ENCODE measurements around the gene PTPN21. TPM values are rescaled to one million over a fixed set of nuclear protein-coding genes. Genes with fewer than 3 reads are reported as not detected.
A peak's percentile ranks its signal among the peaks of the same experiment; 100 is the strongest.

The PTPN21 gene
- total RNA-seq, 2 donors from 2014 or later = not detected

- peak overlapping the region; percentile 91 for H3K27ac Mint-ChIP-seq
- peak overlapping the region; percentile 90 for H3K4me3 Mint-ChIP-seq
- ATAC-seq (replicated peaks) = no peak
- no peaks in the 10 kb centered on the region for H3K9me3 Mint-ChIP-seq
- H3K27me3 Mint-ChIP-seq = no peaks in the 10 kb centered on the region
- H3K4me1 Mint-ChIP-seq = peaks cover 17% of the 10 kb centered on the region
- H3K36me3 Mint-ChIP-seq (ENCODE audit: low read depth) = peaks cover 31% of the 10 kb centered on the region
Measured at GRCh38 chr14:88563845-88564244, 9.0 kb upstream of the PTPN21 start.

- H3K4me3 Mint-ChIP-seq = peak within 1 kb of the TSS; percentile 90
- H3K27me3 Mint-ChIP-seq = no peaks in the 10 kb centered on the region
- H3K4me1 Mint-ChIP-seq = peaks cover 17% of the 10 kb centered on the region
- H3K9me3 Mint-ChIP-seq = no peaks in the 10 kb centered on the region
- peak within 1 kb of the TSS; percentile 91 for H3K27ac Mint-ChIP-seq
- H3K36me3 Mint-ChIP-seq (ENCODE audit: low read depth) = peaks cover 23% of the 10 kb centered on the region
- peak; percentile 95 for ATAC-seq (replicated peaks)
Measured at GRCh38 chr14:88562831-88563686, 8.3 kb upstream of the PTPN21 start, which contains the start of gene ZC3H14. TSS of gene ZC3H14 (plus strand) at chr14:88563037. CDS start at chr14:88563134, 97 bp downstream.

GRCh38 chr14:88562532-88562830, 7.7 kb upstream of the PTPN21 start:
- no peak for ATAC-seq (replicated peaks)
- peaks cover 17% of the 10 kb centered on the region for H3K4me1 Mint-ChIP-seq
- peak overlapping the region; percentile 90 for H3K4me3 Mint-ChIP-seq
- H3K27me3 Mint-ChIP-seq = no peaks in the 10 kb centered on the region
- peaks cover 17% of the 10 kb centered on the region for H3K36me3 Mint-ChIP-seq (ENCODE audit: low read depth)
- no peaks in the 10 kb centered on the region for H3K9me3 Mint-ChIP-seq
- peak overlapping the region; percentile 91 for H3K27ac Mint-ChIP-seq

- peaks cover 14% of the 10 kb centered on the region for H3K36me3 Mint-ChIP-seq (ENCODE audit: low read depth)
- peaks cover 26% of the 10 kb centered on the region for H3K4me1 Mint-ChIP-seq
Measured at GRCh38 chr14:88559852-88560251, 5.0 kb upstream of the PTPN21 start.

GRCh38 chr14:88556581-88556980, 1.8 kb upstream of the PTPN21 start:
- H3K4me3 Mint-ChIP-seq = no peak overlapping the region

More at GRCh38 chr14:88559852-88560251, 5.0 kb upstream of the PTPN21 start:
- Mint-ChIP-seq H3K27ac (no peak overlapping the region), H3K4me3 (no peak overlapping the region), H3K9me3 (no peaks in the 10 kb centered on the region), H3K27me3 (peaks cover 15% of the 10 kb centered on the region)
- ATAC-seq (replicated peaks) = no peak

GRCh38 chr14:88553886-88554456, 836 bp downstream of the PTPN21 start:
- Mint-ChIP-seq H3K27me3 (peaks cover 39% of the 10 kb centered on the region), H3K4me1 (peaks cover 16% of the 10 kb centered on the region)

More at GRCh38 chr14:88556581-88556980, 1.8 kb upstream of the PTPN21 start:
- H3K36me3 Mint-ChIP-seq (ENCODE audit: low read depth) = peaks cover 6% of the 10 kb centered on the region
- peaks cover 16% of the 10 kb centered on the region for H3K4me1 Mint-ChIP-seq
- ATAC-seq (replicated peaks) = no peak
- peaks cover 39% of the 10 kb centered on the region for H3K27me3 Mint-ChIP-seq
- H3K9me3 Mint-ChIP-seq = no peaks in the 10 kb centered on the region
- H3K27ac Mint-ChIP-seq = no peak overlapping the region

GRCh38 chr14:88552876-88553275, 1.9 kb downstream of the PTPN21 start:
- no peak overlapping the region for H3K4me3 Mint-ChIP-seq
- no peak for ATAC-seq (replicated peaks)
- no peak overlapping the region for H3K27ac Mint-ChIP-seq
- H3K4me1 Mint-ChIP-seq = peaks cover 16% of the 10 kb centered on the region
- H3K36me3 Mint-ChIP-seq (ENCODE audit: low read depth) = peaks cover 6% of the 10 kb centered on the region
- H3K27me3 Mint-ChIP-seq = peaks cover 39% of the 10 kb centered on the region
- H3K9me3 Mint-ChIP-seq = no peaks in the 10 kb centered on the region

More at GRCh38 chr14:88553886-88554456, 836 bp downstream of the PTPN21 start:
- Mint-ChIP-seq H3K9me3 (no peaks in the 10 kb centered on the region), H3K4me3 (peak overlapping the region; percentile 67), H3K27ac (no peak overlapping the region), H3K36me3 (ENCODE audit: low read depth) (peaks cover 6% of the 10 kb centered on the region)
- ATAC-seq (replicated peaks) = no peak

GRCh38 chr14:88551980-88552431, 2.8 kb downstream of the PTPN21 start:
- Mint-ChIP-seq H3K27ac (no peak overlapping the region), H3K9me3 (no peaks in the 10 kb centered on the region), H3K36me3 (ENCODE audit: low read depth) (peaks cover 6% of the 10 kb centered on the region), H3K4me1 (peaks cover 16% of the 10 kb centered on the region), H3K27me3 (peaks cover 39% of the 10 kb centered on the region), H3K4me3 (peak overlapping the region; percentile 42)
- ATAC-seq (replicated peaks) = no peak

GRCh38 chr14:88551094-88551870, 3.5 kb downstream of the PTPN21 start:
- Mint-ChIP-seq H3K9me3 (no peaks in the 10 kb centered on the region), H3K36me3 (ENCODE audit: low read depth) (peaks cover 6% of the 10 kb centered on the region), H3K27ac (no peak overlapping the region), H3K4me3 (peak overlapping the region; percentile 42), H3K27me3 (peaks cover 35% of the 10 kb centered on the region), H3K4me1 (peaks cover 11% of the 10 kb centered on the region)
- peak; percentile 32 for ATAC-seq (replicated peaks)

- no peak overlapping the region for H3K27ac Mint-ChIP-seq
- ATAC-seq (replicated peaks) = no peak
- peaks cover 6% of the 10 kb centered on the region for H3K36me3 Mint-ChIP-seq (ENCODE audit: low read depth)
- H3K27me3 Mint-ChIP-seq = peaks cover 25% of the 10 kb centered on the region
- no peak overlapping the region for H3K4me3 Mint-ChIP-seq
- no peaks in the 10 kb centered on the region for H3K9me3 Mint-ChIP-seq
- peaks cover 8% of the 10 kb centered on the region for H3K4me1 Mint-ChIP-seq
Measured at GRCh38 chr14:88550078-88550477, 4.7 kb downstream of the PTPN21 start.

- Mint-ChIP-seq H3K36me3 (ENCODE audit: low read depth) (no peaks in the 10 kb centered on the region), H3K4me3 (no peak overlapping the region), H3K27me3 (peaks cover 7% of the 10 kb centered on the region), H3K9me3 (no peaks in the 10 kb centered on the region), H3K27ac (no peak overlapping the region), H3K4me1 (no peaks in the 10 kb centered on the region)
- no peak for ATAC-seq (replicated peaks)
Measured at GRCh38 chr14:88547386-88547780, 7.4 kb downstream of the PTPN21 start.

GRCh38 chr14:88546621-88547385, 8.0 kb downstream of the PTPN21 start:
- Mint-ChIP-seq H3K27ac (no peak overlapping the region), H3K36me3 (ENCODE audit: low read depth) (no peaks in the 10 kb centered on the region)
- ATAC-seq (replicated peaks) = no peak

GRCh38 chr14:88545256-88545655, 9.6 kb downstream of the PTPN21 start:
- no peak for ATAC-seq (replicated peaks)
- H3K9me3 Mint-ChIP-seq = no peaks in the 10 kb centered on the region
- no peak overlapping the region for H3K27ac Mint-ChIP-seq
- no peak overlapping the region for H3K4me3 Mint-ChIP-seq
- H3K27me3 Mint-ChIP-seq = peaks cover under 1% of the 10 kb centered on the region
- no peaks in the 10 kb centered on the region for H3K4me1 Mint-ChIP-seq
- H3K36me3 Mint-ChIP-seq (ENCODE audit: low read depth) = no peaks in the 10 kb centered on the region

More at GRCh38 chr14:88546621-88547385, 8.0 kb downstream of the PTPN21 start:
- Mint-ChIP-seq H3K9me3 (no peaks in the 10 kb centered on the region), H3K4me1 (no peaks in the 10 kb centered on the region), H3K27me3 (peaks cover 1% of the 10 kb centered on the region), H3K4me3 (no peak overlapping the region)

All from activated T-helper 17 cell treated with anti-CD3 and anti-CD28 coated beads, Interleukin-2, amount 50 U/mL, for 72 hours (primary cell).